HEK293 (cell line): ENCODE data around the gene DNTTIP2.

Experiments
- CTCF ChIA-PET: fragments of 350-600 bp; formaldehyde crosslinking; extraction: SDS; loops from one replicate; lab custom pipeline; 2021; ENCODE audit warnings: antibody characterized with exemption; lab: Yijun Ruan, JAX
- POLR2A ChIA-PET: fragments of 300-600 bp; formaldehyde crosslinking; extraction: SDS; loops from one replicate; lab custom pipeline; 2020; ENCODE audit warnings: antibody characterized with exemption, inconsistent platforms; lab: Yijun Ruan, JAX
- H3K27ac ChIP-seq: fragments of 200-500 bp; sonication (Bioruptor generic); 2 replicates; pipeline ENCODE4 v1.5.1; 2014; ENCODE audit warnings: low read depth, low read length, control low read depth, inconsistent platforms; ENCODE audit errors: extremely low read depth
- H3K36me3 ChIP-seq, 2 experiments: fragments of 200-500 bp in 1 of 2; sonication (Bioruptor generic) in 1 of 2; 1 replicate in 1 of 2; 2 replicates in 1 of 2; pipeline ENCODE4 v1.5.1; 2014 to 2017; ENCODE audit warnings: inconsistent platforms in 2 of 2, low read length in 2 of 2; ENCODE audit not compliant: control insufficient read depth in 2 of 2, insufficient read depth in 1 of 2
- H3K4me1 ChIP-seq: fragments of 200-500 bp; sonication (Bioruptor generic); 2 replicates; pipeline ENCODE4 v1.5.1; 2014; ENCODE audit warnings: mild to moderate bottlenecking, low read length, inconsistent platforms; ENCODE audit not compliant: control insufficient read depth, insufficient read depth
- H3K4me3 ChIP-seq: 2 replicates; pipeline ENCODE4 v1.5.1; 2011; ENCODE audit warnings: low read depth, mild to moderate bottlenecking, control low read depth, low read length, moderate library complexity
- H3K9me3 ChIP-seq: fragments of 200-500 bp; sonication (Bioruptor generic); 2 replicates; pipeline ENCODE4 v1.5.1; 2014; ENCODE audit warnings: low read depth, low read length, inconsistent platforms; ENCODE audit not compliant: control insufficient read depth, insufficient read depth
- ELK4 ChIP-seq: IDR thresholded peaks from 2 replicates; pipeline ENCODE4 v1.6.1; 2011; ENCODE audit warnings: mild to moderate bottlenecking, low read depth, low read length, borderline replicate concordance
- GFI1B ChIP-seq: fragments of 450-650 bp; formaldehyde crosslinking; IDR thresholded peaks from 2 replicates; pipeline ENCODE4 v1.5.1; 2016; ENCODE audit warnings: missing biosample characterization, missing genetic modification characterization
- IKZF3 ChIP-seq: fragments of 450-650 bp; IDR thresholded peaks from 2 replicates; pipeline ENCODE4 v1.5.0; 2018; ENCODE audit warnings: missing biosample characterization, mild to moderate bottlenecking, missing genetic modification characterization, moderate library complexity
- KLF1 ChIP-seq: fragments of 450-650 bp; formaldehyde crosslinking; IDR thresholded peaks from 2 replicates; pipeline ENCODE4 v1.5.1; 2016; ENCODE audit warnings: missing biosample characterization, missing genetic modification characterization
- PRDM1 ChIP-seq: fragments of 450-650 bp; formaldehyde crosslinking; IDR thresholded peaks from 2 replicates; pipeline ENCODE4; 2016; ENCODE audit warnings: missing biosample characterization, missing genetic modification characterization
- RBAK ChIP-seq: fragments of 450-650 bp; formaldehyde crosslinking; IDR thresholded peaks from 2 replicates; pipeline ENCODE4 v1.5.1; 2016; ENCODE audit warnings: missing biosample characterization, missing genetic modification characterization
- TRIM28 ChIP-seq: IDR thresholded peaks from 2 replicates; pipeline ENCODE4 v1.6.1; 2011; ENCODE audit warnings: low read length, control low read depth, borderline replicate concordance
- ZBTB17 ChIP-seq: fragments of 450-650 bp; formaldehyde crosslinking; IDR thresholded peaks from 2 replicates; pipeline ENCODE4 v1.5.1; 2016; ENCODE audit warnings: missing biosample characterization, missing genetic modification characterization
- ZNF155 ChIP-seq: fragments of 450-650 bp; formaldehyde crosslinking; IDR thresholded peaks from 2 replicates; pipeline ENCODE4 v1.5.1; 2016; ENCODE audit warnings: missing biosample characterization, missing genetic modification characterization
- ZNF169 ChIP-seq: fragments of 450-650 bp; formaldehyde crosslinking; IDR thresholded peaks from 2 replicates; pipeline ENCODE4 v1.5.1; 2016; ENCODE audit warnings: missing biosample characterization, missing genetic modification characterization
- ZNF214 ChIP-seq: fragments of 450-650 bp; formaldehyde crosslinking; IDR thresholded peaks from 2 replicates; pipeline ENCODE4 v1.5.1; 2017; ENCODE audit warnings: missing biosample characterization, mild to moderate bottlenecking, missing genetic modification characterization, borderline replicate concordance
- ZNF221 ChIP-seq: fragments of 450-650 bp; formaldehyde crosslinking; IDR thresholded peaks from 2 replicates; pipeline ENCODE4 v1.5.1; 2017; ENCODE audit warnings: missing biosample characterization, missing genetic modification characterization, borderline replicate concordance
- ZNF23 ChIP-seq: fragments of 450-650 bp; formaldehyde crosslinking; IDR thresholded peaks from 2 replicates; pipeline ENCODE4 v1.5.1; 2016; ENCODE audit warnings: missing biosample characterization, missing genetic modification characterization, borderline replicate concordance
- ZNF324 ChIP-seq: fragments of 450-650 bp; formaldehyde crosslinking; IDR thresholded peaks from 2 replicates; pipeline ENCODE4 v1.5.1; 2016; ENCODE audit warnings: missing biosample characterization, missing genetic modification characterization
- ZNF366 ChIP-seq: fragments of 450-650 bp; formaldehyde crosslinking; conservative IDR thresholded peaks from 2 replicates; pipeline ENCODE4 v1.5.1; 2016; ENCODE audit warnings: missing biosample characterization, missing genetic modification characterization
- ZNF488 ChIP-seq: fragments of 450-650 bp; formaldehyde crosslinking; IDR thresholded peaks from 2 replicates; pipeline ENCODE4 v1.5.1; 2016; ENCODE audit warnings: missing biosample characterization, missing genetic modification characterization
- ZNF549 ChIP-seq: fragments of 450-650 bp; IDR thresholded peaks from 2 replicates; pipeline ENCODE4 v1.5.1; 2018; ENCODE audit warnings: missing biosample characterization, missing genetic modification characterization, mild to moderate bottlenecking, inconsistent platforms, moderate library complexity
- ZSCAN23 ChIP-seq: fragments of 450-650 bp; formaldehyde crosslinking; IDR thresholded peaks from 2 replicates; pipeline ENCODE4 v1.5.1; 2016; ENCODE audit warnings: missing biosample characterization, missing genetic modification characterization
- TF ChIP-seq, protein P1 (sequence below): fragments of 450-650 bp; formaldehyde crosslinking; IDR thresholded peaks from 2 replicates; pipeline ENCODE4 v1.5.1; 2016; ENCODE audit warnings: missing biosample characterization, missing genetic modification characterization

The DNTTIP2 gene

DNA sequence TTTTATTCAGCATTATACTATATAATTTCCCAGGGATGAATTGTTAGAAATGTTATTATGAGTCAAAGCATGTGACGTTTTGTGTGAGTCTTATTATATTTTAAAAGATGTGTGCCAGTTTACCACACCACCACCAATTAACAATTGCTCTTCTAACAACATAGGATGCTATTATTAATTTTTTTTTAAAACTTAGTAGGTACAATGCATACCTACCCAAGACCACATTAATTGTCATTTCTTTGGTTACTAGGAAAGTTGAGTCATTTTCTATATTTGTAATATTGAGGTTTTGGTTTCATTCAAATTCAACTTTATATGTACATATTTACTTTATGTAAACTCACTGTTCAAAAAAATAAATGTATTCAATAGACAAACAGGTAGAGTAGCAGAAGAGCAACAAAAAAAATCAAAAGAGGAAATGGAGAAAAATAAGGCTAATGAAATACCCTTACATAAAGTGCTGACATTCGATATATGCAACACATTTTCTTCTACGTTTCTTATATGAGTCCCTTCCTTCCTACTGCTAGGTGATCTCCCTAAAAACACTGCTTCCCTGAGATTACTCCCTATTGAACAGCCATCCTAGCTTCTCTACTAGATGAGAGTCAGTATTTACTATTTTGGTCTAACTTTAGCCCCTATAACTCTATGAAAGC lies 20.7 kb upstream of the DNTTIP2 start (continued):
- TF ChIP-seq ZNF23 (tag by site-specific recombination) (no peak), ELK4 (no peak), TRIM28 (no peak), KLF1 (tag by site-specific recombination) (no peak)

DNA sequence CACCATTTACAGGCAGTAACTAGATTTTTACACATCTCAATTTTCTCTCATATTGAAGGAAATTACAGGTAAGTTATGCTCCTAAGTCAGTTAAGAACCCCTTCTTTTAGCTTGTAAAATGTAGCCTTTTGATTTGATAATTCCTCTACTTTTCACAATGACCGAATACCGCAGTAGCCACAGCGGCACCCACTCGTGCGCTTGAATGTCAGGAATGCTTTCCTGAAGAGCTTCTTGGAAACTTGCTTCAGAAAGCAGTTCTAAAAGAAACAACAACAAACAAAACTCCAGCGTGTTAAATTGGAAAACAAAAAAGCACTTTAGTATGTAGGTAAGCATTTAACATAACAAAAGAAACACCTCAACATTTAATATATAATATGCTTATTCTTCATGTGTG lies 9.9 kb upstream of the DNTTIP2 start:
- ChIA-PET CTCF (interaction anchor here (0.9 kb wide), 1 partner anchor 21 kb away, joined by 4 read pairs; the partner anchor contains the start of gene GCLM), POLR2A (no interaction called here)
- Histone ChIP-seq H3K4me1 (no peaks in the 10 kb centered on the region), H3K9me3 (no peaks in the 10 kb centered on the region), H3K36me3 (peaks cover 3 to 34% of the 10 kb centered on the region in 2 experiments), H3K4me3 (no peak overlapping the region), H3K27ac (no peak overlapping the region)
- TF ChIP-seq ZNF324, result no peak
- TF ChIP-seq GFI1B (tag by site-specific recombination), result no peak
- TF ChIP-seq ZNF488, result no peak
- TF ChIP-seq ZNF169 (tag by site-specific recombination), result no peak
- no peak for TF ChIP-seq RBAK (tag by site-specific recombination)
- no peak for TF ChIP-seq IKZF3
- no peak for TF ChIP-seq ZSCAN23
- no peak for TF ChIP-seq ZNF549
- no peak for TF ChIP-seq ZNF221 (tag by site-specific recombination)

GRCh38 chr1:93882269-93882668 lies 3.3 kb upstream of the DNTTIP2 start:
- Histone ChIP-seq H3K4me1 (peaks cover 6% of the 10 kb centered on the region), H3K36me3 (peaks cover 0 to 9% of the 10 kb centered on the region in 2 experiments; a peak in 1 of 3 replicates), H3K27ac (no peak overlapping the region), H3K4me3 (no peak overlapping the region), H3K9me3 (no peaks in the 10 kb centered on the region)
- ChIA-PET POLR2A (no interaction called here), CTCF (no interaction called here)
- TF ChIP-seq, protein P1, sequence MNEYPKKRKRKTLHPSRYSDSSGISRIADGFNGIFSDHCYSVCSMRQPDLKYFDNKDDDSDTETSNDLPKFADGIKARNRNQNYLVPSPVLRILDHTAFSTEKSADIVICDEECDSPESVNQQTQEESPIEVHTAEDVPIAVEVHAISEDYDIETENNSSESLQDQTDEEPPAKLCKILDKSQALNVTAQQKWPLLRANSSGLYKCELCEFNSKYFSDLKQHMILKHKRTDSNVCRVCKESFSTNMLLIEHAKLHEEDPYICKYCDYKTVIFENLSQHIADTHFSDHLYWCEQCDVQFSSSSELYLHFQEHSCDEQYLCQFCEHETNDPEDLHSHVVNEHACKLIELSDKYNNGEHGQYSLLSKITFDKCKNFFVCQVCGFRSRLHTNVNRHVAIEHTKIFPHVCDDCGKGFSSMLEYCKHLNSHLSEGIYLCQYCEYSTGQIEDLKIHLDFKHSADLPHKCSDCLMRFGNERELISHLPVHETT (tag by site-specific recombination), result no peak
- no peak for TF ChIP-seq ZNF214 (tag by site-specific recombination)

- peaks cover 11 to 25% of the 10 kb centered on the region in 2 experiments; a peak in 2 of 3 replicates for H3K36me3 ChIP-seq
- H3K9me3 ChIP-seq, result no peaks in the 10 kb centered on the region
- TF ChIP-seq PRDM1 (tag by site-specific recombination), result 0 out of 2 replicates have a peak, but pooled peaks have one; percentile 22
- 0 out of 2 replicates have a peak, but pooled peaks have one; percentile 10 for TF ChIP-seq ZNF366
- TF ChIP-seq ZBTB17 (tag by site-specific recombination), result 0 out of 2 replicates have a peak, but pooled peaks have one; percentile 13
- no peak for TF ChIP-seq ZNF155
- CTCF ChIA-PET, result no interaction called here
- no peak overlapping the region for H3K27ac ChIP-seq
- peaks cover 6% of the 10 kb centered on the region for H3K4me1 ChIP-seq
- no peak overlapping the region for H3K4me3 ChIP-seq
- POLR2A ChIA-PET, result no interaction called here
These were observed 1.7 kb upstream of the DNTTIP2 start for GRCh38 chr1:93880731-93881130.
